Vagina (tissue), 2 donors: Measurements from ENCODE around the gene RAPGEF5. TPM values are rescaled to one million over a fixed set of nuclear protein-coding genes. Genes with fewer than 3 reads are reported as not detected.

ENCODE experiments used
- DNase-seq, 2 donors: peaks; one replicate each; pipeline ENCODE4 v3.0.0-alpha.2; 2017; ENCODE audit errors: extremely low spot score in 2 of 2
- H3K27ac ChIP-seq: fragments of 200-600 bp; sonication (generic); one replicate; pipeline ENCODE4 v1.5.1; 2019
- H3K27me3 ChIP-seq: fragments of 200-600 bp; sonication (generic); one replicate; pipeline ENCODE4 v1.5.1; 2019
- H3K36me3 ChIP-seq, 2 donors: fragments of 200-600 bp; sonication (generic); one replicate each; pipeline ENCODE4 v1.5.1; 2017 to 2019
- H3K4me1 ChIP-seq: fragments of 200-600 bp; sonication (generic); one replicate; pipeline ENCODE4 v1.5.1; 2019
- H3K4me3 ChIP-seq, 2 donors: fragments of 200-600 bp; sonication (generic); 1 replicate in 1 of 2; 2 replicates in 1 of 2; pipeline ENCODE4 v1.5.1; 2016 to 2019
- H3K9me3 ChIP-seq: fragments of 200-600 bp; sonication (generic); one replicate; pipeline ENCODE4 v1.5.1; 2019
- CTCF ChIP-seq, 3 experiments: fragments of 450-650 bp in 2 of 3; fragments of 200-600 bp in 1 of 3; sonication (generic) in 1 of 3; IDR thresholded peaks; one replicate each; pipeline ENCODE4 v1.5.1; 2017 to 2019; ENCODE audit warnings: antibody characterized with exemption in 3 of 3, mild to moderate bottlenecking in 2 of 3, moderate library complexity in 2 of 3
- POLR2A ChIP-seq, 2 donors: fragments of 450-650 bp; IDR thresholded peaks; one replicate each; pipeline ENCODE4 v1.6.1; 2017; ENCODE audit warnings: antibody characterized with exemption in 2 of 2, mild to moderate bottlenecking in 2 of 2, moderate library complexity in 2 of 2
- POLR2AphosphoS5 ChIP-seq, 2 donors: sonication (generic); formaldehyde crosslinking; IDR thresholded peaks; one replicate each; pipeline ENCODE4 v1.9.0; 2017; ENCODE audit warnings: antibody characterized with exemption in 2 of 2, mild to moderate bottlenecking in 2 of 2, low read depth in 1 of 2; ENCODE audit not compliant: insufficient read depth in 1 of 2
- intact Hi-C: fragments of 100-400 bp; cut with DNase I; formaldehyde crosslinking; loops from one replicate; pipeline ENCODE4 v1.15.1; 2023
- total RNA-seq: library from RNA; depleted of rRNA; stranded (reverse); fragments of >200 nt; gene quantifications from one replicate; pipeline ENCODE4 v1.2.3, GENCODE V29; 2016

Gene RAPGEF5
- total RNA-seq, 1 donor from 2014 or later, result 68.0 TPM

- Histone ChIP-seq H3K4me3 (no peak overlapping the region), H3K4me1 (no peaks in the 10 kb centered on the region), H3K27ac (no peak overlapping the region), H3K27me3 (no peaks in the 10 kb centered on the region), H3K9me3 (no peaks in the 10 kb centered on the region), H3K36me3 (no peaks in the 10 kb centered on the region)
- no peak for DNase-seq
- TF ChIP-seq POLR2A (IDR thresholded peaks at IDR 0.05) (no peak), POLR2AphosphoS5 (IDR thresholded peaks at IDR 0.05; ENCODE audit: insufficient read depth in 1 of 2, low read depth in 1 of 2) (no peak), CTCF (IDR thresholded peaks at IDR 0.05) (no peak)
- intact Hi-C loops, result no loop called here
Measured at GRCh38 chr7:22301790-22302189, 55.2 kb downstream of the RAPGEF5 start.

- Histone ChIP-seq H3K27me3 (no peaks in the 10 kb centered on the region), H3K27ac (no peak overlapping the region), H3K4me3 (no peak overlapping the region), H3K4me1 (no peaks in the 10 kb centered on the region), H3K9me3 (no peaks in the 10 kb centered on the region), H3K36me3 (no peaks in the 10 kb centered on the region)
- intact Hi-C loops, result no loop called here
- DNase-seq, result no peak
- TF ChIP-seq CTCF (IDR thresholded peaks at IDR 0.05), result no peak
- TF ChIP-seq POLR2AphosphoS5 (IDR thresholded peaks at IDR 0.05; ENCODE audit: insufficient read depth in 1 of 2, low read depth in 1 of 2), result no peak
- no peak for TF ChIP-seq POLR2A (IDR thresholded peaks at IDR 0.05)
Measured at GRCh38 chr7:22300839-22301238, 56.1 kb downstream of the RAPGEF5 start.

GRCh38 chr7:22296916-22297315 is 60.0 kb downstream of the RAPGEF5 start:
- DNase-seq, result no peak
- no peak for TF ChIP-seq POLR2AphosphoS5 (IDR thresholded peaks at IDR 0.05; ENCODE audit: insufficient read depth in 1 of 2, low read depth in 1 of 2)
- no peak for TF ChIP-seq CTCF (IDR thresholded peaks at IDR 0.05)
- no peak for TF ChIP-seq POLR2A (IDR thresholded peaks at IDR 0.05)
- intact Hi-C loops, result no loop called here

GRCh38 chr7:22296265-22296566 is 60.7 kb downstream of the RAPGEF5 start:
- Histone ChIP-seq H3K36me3 (no peaks in the 10 kb centered on the region), H3K27ac (no peak overlapping the region), H3K4me1 (no peaks in the 10 kb centered on the region), H3K27me3 (no peaks in the 10 kb centered on the region), H3K4me3 (no peak overlapping the region), H3K9me3 (no peaks in the 10 kb centered on the region)
- TF ChIP-seq CTCF (IDR thresholded peaks at IDR 0.05) (no peak), POLR2A (IDR thresholded peaks at IDR 0.05) (no peak), POLR2AphosphoS5 (IDR thresholded peaks at IDR 0.05; ENCODE audit: insufficient read depth in 1 of 2, low read depth in 1 of 2) (no peak)
- intact Hi-C loops, result no loop called here
- no peak for DNase-seq

More at GRCh38 chr7:22296916-22297315, 60.0 kb downstream of the RAPGEF5 start:
- Histone ChIP-seq H3K27ac (no peak overlapping the region), H3K4me3 (no peak overlapping the region), H3K27me3 (no peaks in the 10 kb centered on the region), H3K4me1 (no peaks in the 10 kb centered on the region), H3K9me3 (no peaks in the 10 kb centered on the region), H3K36me3 (no peaks in the 10 kb centered on the region)

- Histone ChIP-seq H3K36me3 (no peaks in the 10 kb centered on the region), H3K27me3 (no peaks in the 10 kb centered on the region), H3K4me1 (no peaks in the 10 kb centered on the region), H3K4me3 (no peak overlapping the region), H3K27ac (no peak overlapping the region), H3K9me3 (no peaks in the 10 kb centered on the region)
- intact Hi-C loops, result no loop called here
- no peak for TF ChIP-seq POLR2A (IDR thresholded peaks at IDR 0.05)
- TF ChIP-seq POLR2AphosphoS5 (IDR thresholded peaks at IDR 0.05; ENCODE audit: insufficient read depth in 1 of 2, low read depth in 1 of 2), result no peak
- no peak for TF ChIP-seq CTCF (IDR thresholded peaks at IDR 0.05)
- DNase-seq, result no peak
Measured at GRCh38 chr7:22295402-22296264, 61.3 kb downstream of the RAPGEF5 start.
